Heart left ventricle (tissue), 16 donors: Measurements from ENCODE around the gene NRCAM. TPM values are rescaled to one million over a fixed set of nuclear protein-coding genes. Genes with fewer than 3 reads are reported as not detected.

Source experiments
- ATAC-seq, 4 donors: fragments of 200-7000 bp; cut with Tn5 transposase; one replicate each; pipeline ENCODE4 v1.9.1; 2020 to 2022; ENCODE audit warnings: moderate library complexity in 4 of 4, mild to moderate bottlenecking in 3 of 4, moderate number of reproducible peaks in 1 of 4
- DNase-seq, 5 donors: peaks; one replicate each; pipeline ENCODE4 v3.0.0-alpha.2; 2020
- H3K27ac ChIP-seq, 12 donors: fragments of 200-600 bp; sonication (generic) in 4 of 12; one replicate each; pipeline versions ENCODE4 v1.5.0 to v1.8.0; 2016 to 2022; ENCODE audit warnings: mild to moderate bottlenecking in 2 of 12
- H3K27me3 ChIP-seq, 9 donors: fragments of 200-600 bp; sonication (generic) in 2 of 9; one replicate each; pipeline versions ENCODE4 v1.5.1 to v1.8.0; 2016 to 2022; ENCODE audit warnings: mild to moderate bottlenecking in 3 of 9
- H3K36me3 ChIP-seq, 9 donors: fragments of 200-600 bp; sonication (generic) in 2 of 9; one replicate each; pipeline versions ENCODE4 v1.5.0 to v1.8.0; 2018 to 2022; ENCODE audit warnings: mild to moderate bottlenecking in 2 of 9
- H3K4me1 ChIP-seq, 12 donors: fragments of 200-600 bp; sonication (generic) in 4 of 12; one replicate each; pipeline versions ENCODE4 v1.5.0 to v1.8.0; 2016 to 2022; ENCODE audit warnings: mild to moderate bottlenecking in 3 of 12
- H3K4me3 ChIP-seq, 12 donors: fragments of 200-600 bp; sonication (generic) in 4 of 12; one replicate each; pipeline versions ENCODE4 v1.5.0 to v1.8.0; 2017 to 2022; ENCODE audit warnings: mild to moderate bottlenecking in 9 of 12, moderate library complexity in 4 of 12
- H3K9me3 ChIP-seq, 12 donors: fragments of 200-600 bp; sonication (generic) in 4 of 12; one replicate each; pipeline versions ENCODE4 v1.5.0 to v1.8.0; 2016 to 2022; ENCODE audit warnings: mild to moderate bottlenecking in 1 of 12
- CTCF ChIP-seq, 12 donors: fragments of 200-600 bp; sonication (generic) in 4 of 12; IDR thresholded peaks; one replicate each; pipeline versions ENCODE4 v1.5.0 to v1.8.0; 2018 to 2022; ENCODE audit warnings: antibody characterized with exemption in 12 of 12, mild to moderate bottlenecking in 5 of 12
- POLR2A ChIP-seq, 2 donors: fragments of 450-650 bp; IDR thresholded peaks; one replicate each; pipeline ENCODE4 v1.6.1; 2017; ENCODE audit warnings: antibody characterized with exemption in 2 of 2, mild to moderate bottlenecking in 2 of 2, moderate library complexity in 2 of 2
- WGBS, 4 donors: extraction: QIAGEN DNeasy Blood & Tissue Kit in 2 of 4; methylation state at CpG; one replicate each; pipeline versions ENCODE4 v1.1.5 to v1.1.7; 2013 to 2018; 5-methylcytosine and 5-hydroxymethylcytosine counted together
- intact Hi-C, 10 donors: fragments of 100-400 bp; cut with DNase I; formaldehyde crosslinking; loops; one replicate each; pipeline versions ENCODE4 v1.11.1 to v1.14.2; 2022
- polyA plus RNA-seq, 2 donors: library from polyadenylated mRNA; stranded (reverse); fragments of 200-250 nt; gene quantifications; one replicate each; pipeline ENCODE4 v1.2.3, GENCODE V29; 2013
- total RNA-seq, 9 donors: library from RNA; depleted of rRNA in 2 of 9; stranded (reverse); fragments of >200 nt in 2 of 9; fragmentation: NEBNext Ultra II Directional in 3 of 9; extraction: Animal tissue kit (Norgen Biotek cat#: 25700) in 3 of 9; gene quantifications; one replicate each; pipeline versions ENCODE4 v1.1.0 to v1.2.4, GENCODE V29; 2016 to 2023
- donor health status: ischemic (EF 13 %, LVEDD 7.1; RV severe dilation, severe dysfunction).
- donor health status: healthy with polysubstance abuse.
- donor health status: DM: no; HTN: yes; CAD: no.
- donor health status: DM: no; HTN: no; CAD: no.
- donor health status: ischemic (EF 25% LVEDD 6.9; RV normal size, moderate dysfunction).
- donor health status: ischemic (EF 25% LVEDD 5.7; RV mildly dilated, moderate dysfunction).
- donor health status: healthy.
- donor health status: DM: yes; HTN: yes; CAD: no.
- donor health status: ischemic (EF 35%, LVEDD 5.7; RV mildly dilated, moderate dysfunction).
- donor health status: nonischemic (EF 11% LVEDD 7.7; RV severe dilation, severe dysfunction).
- donor health status: DM: yes; HTN: yes; CAD: no.
- donor health status: PGD.
- donor health status: ischemic (EF 29% LVEDD 5.4; RV normal size, mild dysfunction).
- donor health status: nonischemic (EF 23%, LVEDD 6.1; RV moderate dilation, normal function).

NRCAM gene
- total and polyA plus RNA-seq, 11 donors: 0.07 to 2.5 (median 0.36) TPM

GRCh38 chr7:108487646-108488045, 31.4 kb upstream of the NRCAM start:
- H3K27ac ChIP-seq: no peak overlapping the region
- H3K4me1 ChIP-seq: peaks cover 0 to 7% (median 0%) of the 10 kb centered on the region in 12 donors
- no peaks in the 10 kb centered on the region for H3K9me3 ChIP-seq
- ATAC-seq (no peak), DNase-seq (no peak)
- H3K4me3 ChIP-seq: no peak overlapping the region
- H3K36me3 ChIP-seq: peaks cover 0 to 93% (median 56%) of the 10 kb centered on the region in 9 donors
- TF ChIP-seq CTCF (IDR thresholded peaks at IDR 0.05) (no peak), POLR2A (IDR thresholded peaks at IDR 0.05) (no peak)
- intact Hi-C loops: no loop called here
- no peaks in the 10 kb centered on the region for H3K27me3 ChIP-seq

- H3K36me3 ChIP-seq: peaks cover 0 to 100% (median 60%) of the 10 kb centered on the region in 9 donors
- peaks cover 0 to 7% (median 0%) of the 10 kb centered on the region in 12 donors for H3K4me1 ChIP-seq
- H3K4me3 ChIP-seq: no peak overlapping the region
- no peak for TF ChIP-seq POLR2A (IDR thresholded peaks at IDR 0.05)
- TF ChIP-seq CTCF (IDR thresholded peaks at IDR 0.05): no peak
- H3K27me3 ChIP-seq: no peaks in the 10 kb centered on the region
- H3K27ac ChIP-seq: no peak overlapping the region
- intact Hi-C loops: no loop called here
- DNase-seq (no peak), ATAC-seq (no peak)
- WGBS, 4 donors: 85 to 90% (median 88%) methylated on average over 5 of the region's 5 CpGs
- no peaks in the 10 kb centered on the region for H3K9me3 ChIP-seq
Observed at GRCh38 chr7:108486291-108486966, 30.2 kb upstream of the NRCAM start.

DNA sequence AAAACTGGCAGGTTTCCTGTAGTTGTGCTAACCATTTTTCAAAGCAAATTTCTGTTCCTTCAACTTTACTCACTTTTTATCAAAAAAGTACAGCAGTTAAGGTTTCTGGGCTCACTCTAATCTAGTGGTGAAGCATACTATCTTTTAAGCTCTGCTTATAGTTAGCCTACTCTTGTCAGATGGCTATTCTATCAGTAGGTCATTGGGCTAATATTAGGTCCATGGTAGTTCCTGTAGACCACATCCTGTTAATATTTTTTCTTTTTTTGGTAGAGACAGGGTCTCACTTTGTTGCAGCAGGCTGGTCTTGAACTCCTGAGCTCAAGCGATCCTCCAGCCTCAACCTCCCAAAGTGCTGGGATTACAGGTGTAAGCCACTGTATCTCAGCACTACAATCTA, 27.9 kb upstream of the NRCAM start:
- TF ChIP-seq POLR2A (IDR thresholded peaks at IDR 0.05): no peak
- TF ChIP-seq CTCF (IDR thresholded peaks at IDR 0.05): no peak
- ATAC-seq: no peak
- no peak for DNase-seq
- Histone ChIP-seq H3K36me3 (peaks cover 0 to 97% (median 62%) of the 10 kb centered on the region in 9 donors), H3K4me1 (peaks cover 0 to 3% (median 0%) of the 10 kb centered on the region in 12 donors), H3K27ac (no peak overlapping the region), H3K27me3 (no peaks in the 10 kb centered on the region), H3K9me3 (no peaks in the 10 kb centered on the region), H3K4me3 (no peak overlapping the region)
- 76 to 96% (median 94%) methylated on average over 1 of the region's 1 CpG for WGBS, 4 donors
- intact Hi-C loops: no loop called here

DNA sequence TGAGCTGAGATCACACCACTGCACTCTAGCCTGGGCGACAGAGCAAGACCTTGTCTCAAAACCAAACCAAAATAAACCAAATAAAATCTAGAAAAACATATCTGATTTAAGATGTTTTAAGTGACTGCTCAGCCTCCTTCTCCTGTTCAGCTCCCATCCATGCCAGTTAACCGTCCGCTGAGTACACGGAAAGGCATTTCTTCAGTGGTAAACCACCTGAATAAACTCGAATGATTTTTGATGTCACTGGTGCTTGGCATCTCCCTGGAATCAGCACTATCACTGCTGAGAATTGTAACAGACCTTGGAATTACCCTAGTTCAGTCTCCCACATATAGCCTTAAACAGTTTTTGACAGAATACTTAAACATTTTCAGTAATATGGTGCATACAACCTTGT, 24.1 kb upstream of the NRCAM start:
- intact Hi-C loops: no loop called here
- TF ChIP-seq POLR2A (IDR thresholded peaks at IDR 0.05) (no peak), CTCF (IDR thresholded peaks at IDR 0.05) (no peak)

More for the DNA sequence above, 24.1 kb upstream of the NRCAM start:
- WGBS, 4 donors: 96 to 98% (median 97%) methylated on average over 5 of the region's 5 CpGs
- ATAC-seq (no peak), DNase-seq (no peak)
- Histone ChIP-seq H3K9me3 (no peaks in the 10 kb centered on the region), H3K4me1 (no peaks in the 10 kb centered on the region), H3K27me3 (no peaks in the 10 kb centered on the region), H3K27ac (no peak overlapping the region), H3K4me3 (no peak overlapping the region), H3K36me3 (peaks cover 0 to 97% (median 69%) of the 10 kb centered on the region in 9 donors)
